Kidney tubule cell (primary cell): Measurements from ENCODE around the gene PHC2.

ENCODE experiments used
- DNase-seq: peaks from one replicate; pipeline ENCODE4 v3.0.0-alpha.2; 2018; ENCODE audit warnings: low spot score

PHC2 gene

GRCh38 chr1:33331444-33332356 lies 99.2 kb downstream of the PHC2 start:
- peak; percentile 42 for DNase-seq

- no peak for DNase-seq
Measured at GRCh38 chr1:33330906-33331305, 100.0 kb downstream of the PHC2 start.

GRCh38 chr1:33330361-33330890 lies 100.5 kb downstream of the PHC2 start:
- no peak for DNase-seq

- no peak for DNase-seq
Measured at GRCh38 chr1:33329600-33330305, 101.1 kb downstream of the PHC2 start.

- no peak for DNase-seq
Measured at GRCh38 chr1:33328817-33329216, 102.1 kb downstream of the PHC2 start.

- peak; percentile 91 for DNase-seq
Measured at GRCh38 chr1:33327587-33328325, 103.1 kb downstream of the PHC2 start.

- DNase-seq, result no peak
Measured at GRCh38 chr1:33326785-33327184, 104.1 kb downstream of the PHC2 start.

GRCh38 chr1:33324677-33325575 lies 106.0 kb downstream of the PHC2 start:
- no peak for DNase-seq

GRCh38 chr1:33323663-33324477 lies 107.0 kb downstream of the PHC2 start:
- DNase-seq, result no peak

- peak; percentile 79 for DNase-seq
Measured at GRCh38 chr1:33322870-33323585, 107.9 kb downstream of the PHC2 start.

GRCh38 chr1:33322109-33322508 lies 108.8 kb downstream of the PHC2 start:
- no peak for DNase-seq

GRCh38 chr1:33321178-33321577 lies 109.7 kb downstream of the PHC2 start:
- peak; percentile 11 for DNase-seq

GRCh38 chr1:33320619-33321165 lies 110.2 kb downstream of the PHC2 start, which contains the start of gene A3GALT2:
TSS of gene A3GALT2 (minus strand) at chr1:33321098. CDS start at chr1:33321098, 0 bp downstream.
- DNase-seq, result no peak

GRCh38 chr1:33319949-33320618 lies 110.8 kb downstream of the PHC2 start:
- DNase-seq, result peak; percentile 14

- DNase-seq, result no peak
Measured at GRCh38 chr1:33319186-33319948, 111.5 kb downstream of the PHC2 start.

- no peak for DNase-seq
Measured at GRCh38 chr1:33317946-33318345, 112.9 kb downstream of the PHC2 start.

GRCh38 chr1:33317354-33317753 lies 113.5 kb downstream of the PHC2 start:
- no peak for DNase-seq

GRCh38 chr1:33316601-33317000 lies 114.3 kb downstream of the PHC2 start:
- DNase-seq, result no peak
